Kidney epithelial cell (primary cell): Measurements from ENCODE around the gene MBLAC1. TPM values are rescaled to one million over a fixed set of nuclear protein-coding genes. Genes with fewer than 3 reads are reported as not detected.

Source experiments
- DNase-seq: peaks from one replicate; pipeline ENCODE4 v3.0.0-alpha.2; 2010; ENCODE audit warnings: low read depth
- H3K27me3 ChIP-seq: 2 replicates; pipeline ENCODE4 v1.6.0; 2011; ENCODE audit warnings: low read length; ENCODE audit not compliant: control insufficient read depth, insufficient read depth
- H3K36me3 ChIP-seq: 2 replicates; pipeline ENCODE4 v1.5.1; 2011; ENCODE audit warnings: low read length; ENCODE audit not compliant: control insufficient read depth, insufficient read depth
- H3K4me3 ChIP-seq: 2 replicates; pipeline ENCODE4 v1.5.1; 2011; ENCODE audit warnings: low read depth, mild to moderate bottlenecking, control low read depth, low read length
- total RNA-seq: library from RNA; depleted of rRNA; stranded (reverse); fragments of >200 nt; gene quantifications from 2 replicates; pipeline ENCODE4 v1.2.3, GENCODE V29; 2015
- TF ChIP-seq, protein P1 (sequence below): IDR thresholded peaks from 2 replicates; pipeline ENCODE4 v1.5.1; 2011; ENCODE audit warnings: mild to moderate bottlenecking, moderate library complexity, low read length, control low read depth, inconsistent platforms; ENCODE audit not compliant: insufficient read depth, poor library complexity, severe bottlenecking

The MBLAC1 gene
- total RNA-seq, 1 donor from 2014 or later, result 2.3 TPM

DNA sequence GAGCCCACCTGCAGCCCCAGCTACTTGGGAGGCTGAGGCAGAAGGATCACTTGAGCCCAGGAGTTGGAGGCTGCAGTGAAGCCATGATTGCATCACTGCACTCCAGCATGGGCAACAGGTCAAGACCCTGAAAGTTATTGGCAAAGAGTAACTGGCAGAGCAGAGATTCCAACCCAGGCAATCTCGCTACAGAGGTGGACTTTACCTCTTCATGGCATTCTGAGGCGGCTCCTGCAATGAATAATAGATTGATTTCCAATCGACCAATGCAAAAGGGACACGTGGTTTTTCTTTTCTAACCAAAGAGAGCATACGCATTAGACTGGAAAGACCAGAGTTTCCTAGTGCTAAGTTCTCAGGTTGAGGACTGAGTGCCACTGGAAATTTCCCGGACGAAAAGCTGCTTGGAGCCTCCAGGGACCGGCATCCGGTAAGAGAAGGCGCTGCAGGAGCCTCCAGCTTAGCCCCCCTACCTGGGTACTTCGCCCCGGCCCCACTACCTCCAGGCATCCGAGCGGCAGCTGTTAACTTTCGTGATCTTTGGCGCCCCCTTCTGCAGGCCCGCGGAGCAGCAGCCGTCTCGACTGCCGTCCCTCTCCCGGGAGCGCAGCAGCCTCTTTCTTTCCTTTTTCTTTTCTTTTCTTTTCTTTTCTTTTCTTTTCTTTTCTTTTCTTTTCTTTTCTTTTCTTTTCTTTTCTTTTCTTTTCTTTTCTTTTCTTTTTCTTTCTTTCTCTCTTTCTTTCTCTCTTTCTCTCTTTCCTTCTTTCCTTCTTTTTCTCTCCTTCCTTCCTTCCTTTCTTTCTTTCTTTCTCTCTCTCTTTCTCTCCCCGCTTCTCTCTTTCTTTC lies 4.1 kb downstream of the MBLAC1 start:
- no peaks in the 10 kb centered on the region for H3K36me3 ChIP-seq
- no peaks in the 10 kb centered on the region for H3K27me3 ChIP-seq
- H3K4me3 ChIP-seq, result no peak overlapping the region
- TF ChIP-seq, protein P1, sequence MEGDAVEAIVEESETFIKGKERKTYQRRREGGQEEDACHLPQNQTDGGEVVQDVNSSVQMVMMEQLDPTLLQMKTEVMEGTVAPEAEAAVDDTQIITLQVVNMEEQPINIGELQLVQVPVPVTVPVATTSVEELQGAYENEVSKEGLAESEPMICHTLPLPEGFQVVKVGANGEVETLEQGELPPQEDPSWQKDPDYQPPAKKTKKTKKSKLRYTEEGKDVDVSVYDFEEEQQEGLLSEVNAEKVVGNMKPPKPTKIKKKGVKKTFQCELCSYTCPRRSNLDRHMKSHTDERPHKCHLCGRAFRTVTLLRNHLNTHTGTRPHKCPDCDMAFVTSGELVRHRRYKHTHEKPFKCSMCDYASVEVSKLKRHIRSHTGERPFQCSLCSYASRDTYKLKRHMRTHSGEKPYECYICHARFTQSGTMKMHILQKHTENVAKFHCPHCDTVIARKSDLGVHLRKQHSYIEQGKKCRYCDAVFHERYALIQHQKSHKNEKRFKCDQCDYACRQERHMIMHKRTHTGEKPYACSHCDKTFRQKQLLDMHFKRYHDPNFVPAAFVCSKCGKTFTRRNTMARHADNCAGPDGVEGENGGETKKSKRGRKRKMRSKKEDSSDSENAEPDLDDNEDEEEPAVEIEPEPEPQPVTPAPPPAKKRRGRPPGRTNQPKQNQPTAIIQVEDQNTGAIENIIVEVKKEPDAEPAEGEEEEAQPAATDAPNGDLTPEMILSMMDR, result peak; percentile 83
- no peak for DNase-seq

DNA sequence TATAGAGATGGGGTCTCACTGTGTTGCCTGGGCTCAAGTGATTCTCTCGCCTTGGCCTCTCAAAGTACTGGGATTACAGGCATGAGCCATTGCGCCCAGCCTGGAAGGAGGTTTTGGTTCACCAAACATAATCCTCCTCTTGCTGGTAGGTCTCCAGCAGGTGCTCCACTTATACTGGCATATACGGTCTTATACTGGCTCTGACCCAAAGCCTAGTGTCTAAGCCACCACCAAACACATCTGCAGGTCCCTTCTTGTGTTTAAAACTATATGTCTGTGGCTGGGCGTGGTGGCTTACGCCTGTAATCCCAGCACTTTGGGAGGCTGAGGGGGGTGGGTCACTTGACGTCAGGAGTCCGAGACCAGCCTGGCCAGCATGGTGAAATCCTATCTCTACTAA lies 5.4 kb downstream of the MBLAC1 start:
- Histone ChIP-seq H3K4me3 (no peak overlapping the region), H3K27me3 (no peaks in the 10 kb centered on the region), H3K36me3 (no peaks in the 10 kb centered on the region)
- TF ChIP-seq, protein P1, result no peak
- DNase-seq, result no peak

DNA sequence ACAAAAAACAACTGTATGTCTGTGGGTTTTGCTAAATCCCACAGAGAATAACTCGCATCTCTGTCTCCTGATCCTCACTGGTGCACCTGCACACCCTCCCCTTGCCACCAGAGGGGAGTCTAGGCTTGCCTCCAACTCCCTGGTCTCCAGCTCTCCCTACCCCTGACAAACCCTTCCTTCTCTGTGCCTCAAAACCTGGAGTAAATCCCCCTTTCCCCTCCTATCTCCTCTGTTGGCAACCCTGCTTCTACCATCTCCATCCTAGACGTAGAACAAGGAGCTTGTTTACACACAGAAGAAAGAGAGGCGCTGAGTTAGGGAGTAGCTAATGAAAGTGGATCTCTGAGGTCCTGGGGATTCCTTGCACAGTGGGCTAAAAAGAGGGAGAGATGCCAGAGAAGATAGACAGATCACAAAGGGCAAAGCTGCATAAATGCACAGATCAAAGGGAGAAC lies 6.0 kb downstream of the MBLAC1 start:
- H3K27me3 ChIP-seq, result no peaks in the 10 kb centered on the region
- no peak for DNase-seq
- no peak overlapping the region for H3K4me3 ChIP-seq
- TF ChIP-seq, protein P1, result peak; percentile 94
- H3K36me3 ChIP-seq, result no peaks in the 10 kb centered on the region

DNA sequence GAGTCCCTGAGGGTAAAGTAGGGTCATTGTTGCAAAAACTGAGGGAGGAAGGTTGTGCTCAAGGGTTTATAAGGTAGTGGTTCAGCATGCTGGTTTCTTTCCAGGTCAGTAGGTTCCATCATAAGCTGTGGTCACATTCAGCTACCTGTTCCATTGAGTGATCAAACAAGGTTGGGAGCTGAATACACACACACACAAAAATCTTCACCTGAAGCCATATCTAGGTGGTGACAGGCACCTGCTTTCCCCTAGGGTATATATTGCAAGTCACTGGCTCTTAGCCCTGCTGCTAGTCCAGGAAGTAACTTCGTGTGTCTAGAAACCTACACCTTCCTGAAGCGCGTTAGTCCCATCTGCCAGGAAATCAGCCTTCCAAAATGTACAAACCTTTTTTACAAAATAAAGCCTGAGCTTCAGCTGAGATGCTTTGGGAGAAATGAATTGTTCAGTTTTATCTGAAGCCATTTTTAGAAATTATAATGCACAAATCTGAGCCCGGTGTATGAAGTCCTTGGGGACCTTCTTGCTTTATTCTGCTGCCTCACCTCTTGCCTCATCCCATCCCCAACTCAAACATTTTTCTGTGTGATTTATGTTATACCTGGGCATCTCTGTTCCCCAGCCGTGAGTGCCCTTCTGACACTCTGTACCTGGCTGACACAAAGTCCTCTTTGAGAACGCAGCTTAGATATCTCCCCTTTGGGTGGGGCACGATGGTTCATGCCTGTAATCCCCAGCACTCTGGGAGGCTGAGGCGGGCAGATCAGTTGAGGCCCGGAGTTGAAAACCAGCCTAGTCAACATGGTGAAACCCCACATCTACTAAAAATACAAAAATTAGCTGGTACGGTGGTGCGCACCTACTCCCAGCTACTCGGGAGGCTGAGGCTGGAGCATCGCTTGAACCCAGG lies 11.3 kb downstream of the MBLAC1 start:
- DNase-seq, result no peak
- no peak overlapping the region for H3K4me3 ChIP-seq
- TF ChIP-seq, protein P1, result no peak
- no peaks in the 10 kb centered on the region for H3K27me3 ChIP-seq
- no peaks in the 10 kb centered on the region for H3K36me3 ChIP-seq

DNA sequence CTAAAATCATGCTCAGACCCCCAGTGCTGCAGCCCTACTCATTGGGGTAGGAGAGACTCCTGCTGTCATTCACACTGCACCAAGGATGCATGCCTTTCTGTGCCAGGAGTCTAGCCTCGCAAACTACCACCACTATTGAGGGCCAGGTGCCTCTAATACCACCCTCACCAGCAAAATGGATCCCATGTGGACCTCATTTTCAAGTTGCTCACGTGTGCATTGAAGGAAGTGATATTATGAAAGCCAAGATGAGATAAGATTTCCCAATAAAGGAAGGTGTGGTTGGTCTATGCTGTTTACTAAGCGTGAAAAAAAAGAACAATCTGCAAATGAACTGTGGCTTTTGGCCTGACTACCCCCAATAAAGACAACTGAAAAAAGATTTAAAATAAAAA lies 14.8 kb downstream of the MBLAC1 start:
- TF ChIP-seq, protein P1, result no peak
- no peaks in the 10 kb centered on the region for H3K27me3 ChIP-seq
- H3K36me3 ChIP-seq, result no peaks in the 10 kb centered on the region
- DNase-seq, result no peak
- no peak overlapping the region for H3K4me3 ChIP-seq
